Measurements from ENCODE around the gene MED9. TPM values are rescaled to one million over a fixed set of nuclear protein-coding genes. Genes with fewer than 3 reads are reported as not detected.

MED9 gene
- total and polyA plus RNA-seq, 9 donors = 11.5 to 15.7 (median 13.8) TPM

- WGBS, 3 donors = 82 to 85% (median 84%) methylated on average over 17 of the region's 17 CpGs
- H3K27ac ChIP-seq = no peak overlapping the region
- H3K4me1 ChIP-seq (ENCODE audit: insufficient read depth) = peaks cover 4% of the 10 kb centered on the region
- TF ChIP-seq POLR2A (IDR thresholded peaks at IDR 0.05) (no peak), EP300 (IDR thresholded peaks at IDR 0.05) (no peak)
- TF ChIP-seq, protein P1, sequence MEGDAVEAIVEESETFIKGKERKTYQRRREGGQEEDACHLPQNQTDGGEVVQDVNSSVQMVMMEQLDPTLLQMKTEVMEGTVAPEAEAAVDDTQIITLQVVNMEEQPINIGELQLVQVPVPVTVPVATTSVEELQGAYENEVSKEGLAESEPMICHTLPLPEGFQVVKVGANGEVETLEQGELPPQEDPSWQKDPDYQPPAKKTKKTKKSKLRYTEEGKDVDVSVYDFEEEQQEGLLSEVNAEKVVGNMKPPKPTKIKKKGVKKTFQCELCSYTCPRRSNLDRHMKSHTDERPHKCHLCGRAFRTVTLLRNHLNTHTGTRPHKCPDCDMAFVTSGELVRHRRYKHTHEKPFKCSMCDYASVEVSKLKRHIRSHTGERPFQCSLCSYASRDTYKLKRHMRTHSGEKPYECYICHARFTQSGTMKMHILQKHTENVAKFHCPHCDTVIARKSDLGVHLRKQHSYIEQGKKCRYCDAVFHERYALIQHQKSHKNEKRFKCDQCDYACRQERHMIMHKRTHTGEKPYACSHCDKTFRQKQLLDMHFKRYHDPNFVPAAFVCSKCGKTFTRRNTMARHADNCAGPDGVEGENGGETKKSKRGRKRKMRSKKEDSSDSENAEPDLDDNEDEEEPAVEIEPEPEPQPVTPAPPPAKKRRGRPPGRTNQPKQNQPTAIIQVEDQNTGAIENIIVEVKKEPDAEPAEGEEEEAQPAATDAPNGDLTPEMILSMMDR (IDR thresholded peaks at IDR 0.05) = no peak
- intact Hi-C loops (cut with DNase I) = loop anchor here (10.0 kb wide), 4 partner anchors 83 to 153 kb away; partner anchors contain the start of gene PEMT (in 2 of the 4)
- H3K27me3 ChIP-seq = no peaks in the 10 kb centered on the region
- H3K36me3 ChIP-seq = no peaks in the 10 kb centered on the region
- H3K4me3 ChIP-seq = no peak overlapping the region
- no peak for DNase-seq
- no peaks in the 10 kb centered on the region for H3K9me3 ChIP-seq
Observed at GRCh38 chr17:17491546-17491988, 14.8 kb downstream of the MED9 start.

DNA sequence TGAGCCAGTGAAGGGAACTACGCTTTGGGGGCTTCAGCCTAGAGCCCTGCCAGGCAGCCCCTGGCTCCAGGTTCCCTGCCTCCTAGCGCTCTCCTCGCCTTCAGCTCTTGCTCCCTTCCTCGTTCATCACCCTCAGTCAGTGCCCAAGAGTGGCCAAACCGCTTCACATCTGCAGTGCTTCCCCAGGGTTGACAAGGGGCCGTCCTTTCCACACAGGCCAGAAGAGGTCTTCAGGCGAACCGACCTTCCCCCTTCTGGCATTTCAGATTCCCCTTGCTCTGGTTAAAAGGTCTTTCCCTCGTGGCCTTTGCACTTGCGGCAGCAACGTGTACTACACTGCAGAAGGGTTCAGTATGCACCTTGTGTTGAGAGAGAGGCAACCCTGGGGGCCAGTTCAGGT is 15.3 kb downstream of the MED9 start:
- TF ChIP-seq, protein P1 (IDR thresholded peaks at IDR 0.05) = no peak
- TF ChIP-seq EP300 (IDR thresholded peaks at IDR 0.05) (no peak), POLR2A (IDR thresholded peaks at IDR 0.05) (no peak)
- WGBS, 3 donors = 75 to 81% (median 80%) methylated on average over 11 of the region's 11 CpGs
- no peak for DNase-seq
- no peak overlapping the region for H3K27ac ChIP-seq
- no peaks in the 10 kb centered on the region for H3K9me3 ChIP-seq
- intact Hi-C loops (cut with DNase I) = loop anchor here (10.0 kb wide), 4 partner anchors 83 to 153 kb away; partner anchors contain the start of gene PEMT (in 2 of the 4)
- H3K4me3 ChIP-seq = no peak overlapping the region
- H3K27me3 ChIP-seq = no peaks in the 10 kb centered on the region
- H3K36me3 ChIP-seq = no peaks in the 10 kb centered on the region
- peaks cover 4% of the 10 kb centered on the region for H3K4me1 ChIP-seq (ENCODE audit: insufficient read depth)

DNA sequence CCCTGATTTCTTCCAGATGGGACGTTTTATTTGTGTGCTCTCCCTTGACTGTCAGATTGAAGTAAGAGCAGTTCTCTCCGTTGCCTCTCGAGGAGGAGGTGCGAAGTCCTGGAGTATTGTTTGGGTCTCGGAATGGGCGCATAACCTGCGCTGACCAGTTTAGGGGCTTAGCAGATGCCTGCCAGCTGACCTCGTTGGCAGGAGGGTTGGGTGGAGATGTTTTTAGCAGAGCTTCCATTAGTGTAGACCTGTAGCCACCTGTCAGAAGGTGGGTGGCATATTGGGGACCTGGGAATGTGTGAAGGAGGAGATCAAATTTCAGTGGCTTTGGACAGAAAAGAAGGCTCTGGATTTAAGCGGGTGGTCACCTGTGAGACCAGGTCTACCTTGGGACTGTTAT is 15.8 kb downstream of the MED9 start:
- WGBS, 3 donors = 84 to 90% (median 84%) methylated on average over 9 of the region's 9 CpGs
- intact Hi-C loops (cut with DNase I) = loop anchor here (10.0 kb wide), 4 partner anchors 82 to 152 kb away; partner anchors contain the start of gene PEMT (in 2 of the 4)
- no peaks in the 10 kb centered on the region for H3K9me3 ChIP-seq
- H3K4me1 ChIP-seq (ENCODE audit: insufficient read depth) = peaks cover 4% of the 10 kb centered on the region
- no peak for DNase-seq
- no peaks in the 10 kb centered on the region for H3K27me3 ChIP-seq
- no peak overlapping the region for H3K4me3 ChIP-seq
- no peak overlapping the region for H3K27ac ChIP-seq
- TF ChIP-seq POLR2A (IDR thresholded peaks at IDR 0.05) (no peak), EP300 (IDR thresholded peaks at IDR 0.05) (no peak)
- TF ChIP-seq, protein P1 (IDR thresholded peaks at IDR 0.05) = no peak
- H3K36me3 ChIP-seq = no peaks in the 10 kb centered on the region

DNA sequence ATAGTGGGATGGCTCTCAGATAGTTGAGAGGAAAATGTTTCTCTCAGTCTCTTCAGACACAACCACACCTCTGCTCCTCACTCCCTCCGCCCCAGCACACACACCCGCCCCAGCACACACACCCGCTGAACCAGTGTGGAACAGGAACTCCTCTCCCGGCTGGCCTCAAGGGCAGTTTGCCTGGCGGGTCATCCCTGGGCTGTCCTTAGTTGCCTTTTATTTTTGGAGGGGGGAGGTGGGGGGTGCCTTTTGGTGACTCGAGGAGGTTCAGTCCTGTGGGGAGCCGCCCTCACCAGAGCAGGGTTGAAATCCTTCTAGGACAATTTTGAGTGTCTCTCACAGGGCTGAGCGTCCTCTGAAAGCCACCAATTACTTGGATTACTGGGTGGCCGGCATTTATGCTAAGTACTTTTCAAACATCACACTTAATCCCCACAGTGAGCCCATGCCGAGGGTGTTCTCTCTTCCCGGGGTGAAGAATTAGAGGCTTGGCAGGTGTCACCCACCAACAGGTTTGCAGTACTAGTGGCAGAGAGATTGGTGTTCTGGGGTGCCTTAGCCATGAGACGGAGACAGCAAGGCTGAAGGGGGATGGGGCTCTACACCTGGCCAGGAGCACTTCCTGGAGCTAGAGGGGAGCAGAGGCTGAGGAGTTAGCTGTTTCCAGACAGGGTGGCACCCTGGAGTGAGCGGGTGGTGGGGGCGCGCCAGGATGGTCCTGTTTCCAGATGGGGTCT is 16.6 kb downstream of the MED9 start:
- Histone ChIP-seq H3K4me3 (no peak overlapping the region), H3K36me3 (no peaks in the 10 kb centered on the region), H3K9me3 (no peaks in the 10 kb centered on the region), H3K27ac (no peak overlapping the region), H3K27me3 (no peaks in the 10 kb centered on the region), H3K4me1 (ENCODE audit: insufficient read depth) (peaks cover 4% of the 10 kb centered on the region)
- peak in 1 of 5 donors; percentile 52 for DNase-seq
- intact Hi-C loops (cut with DNase I) = loop anchor here (10.0 kb wide), 4 partner anchors 81 to 151 kb away; partner anchors contain the start of gene PEMT (in 2 of the 4)
- 53 to 64% (median 62%) methylated on average over 15 of the region's 15 CpGs for WGBS, 3 donors
- TF ChIP-seq EP300 (IDR thresholded peaks at IDR 0.05) (no peak), POLR2A (IDR thresholded peaks at IDR 0.05) (no peak)
- TF ChIP-seq, protein P1 (IDR thresholded peaks at IDR 0.05) = no peak
